Body of pancreas (tissue), 4 donors: Measurements from ENCODE around the gene CSDE1.

Source experiments
- CTCF ChIP-seq, 7 experiments: fragments of 450-650 bp in 4 of 7; fragments of 200-600 bp in 3 of 7; sonication (generic) in 3 of 7; IDR thresholded peaks; one replicate each; pipeline ENCODE4 v1.5.1; 2016 to 2019; ENCODE audit warnings: antibody characterized with exemption in 7 of 7
- POLR2A ChIP-seq, 3 donors: fragments of 450-650 bp; IDR thresholded peaks; one replicate each; pipeline ENCODE4 v1.6.1; 2016; ENCODE audit warnings: antibody characterized with exemption in 3 of 3, mild to moderate bottlenecking in 2 of 3

GRCh38 chr1:114690148-114690547 lies 67.6 kb downstream of the CSDE1 start:
- TF ChIP-seq CTCF (IDR thresholded peaks at IDR 0.05): no peak
- no peak for TF ChIP-seq POLR2A (IDR thresholded peaks at IDR 0.05)
